SK-N-SH treated with all-trans-retinoic acid at 6 μM for 48 hours (cell line): ENCODE measurements around the gene RNGTT.

Experiments used
- ATAC-seq: fragments of 200-7000 bp; cut with Tn5 transposase; 3 replicates; pipeline ENCODE4 v1.9.1; 2020; ENCODE audit warnings: mild to moderate bottlenecking, moderate library complexity
- ARNTL ChIP-seq: fragments of 450-650 bp; formaldehyde crosslinking; IDR thresholded peaks from 2 replicates; pipeline ENCODE4 v1.5.0; 2020; ENCODE audit warnings: low read depth, mild to moderate bottlenecking, moderate library complexity, borderline replicate concordance
- BACH2 ChIP-seq: fragments of 250-450 bp; sonication (Bioruptor Pico); IDR thresholded peaks from 2 replicates; pipeline ENCODE4 v1.9.0; 2021; ENCODE audit warnings: mild to moderate bottlenecking, borderline replicate concordance
- CREB5 ChIP-seq: fragments of 250-450 bp; sonication (Bioruptor Pico); IDR thresholded peaks from 2 replicates; pipeline ENCODE4 v1.5.1; 2020; ENCODE audit warnings: low read depth, mild to moderate bottlenecking, moderate library complexity
- CSRNP3 ChIP-seq: fragments of 250-450 bp; sonication (Bioruptor Pico); IDR thresholded peaks from 2 replicates; pipeline ENCODE4 v1.5.1; 2021; ENCODE audit warnings: mild to moderate bottlenecking, moderate library complexity
- ESRRG ChIP-seq: fragments of 250-450 bp; sonication (Bioruptor Pico); IDR thresholded peaks from 2 replicates; pipeline ENCODE4 v1.6.1; 2021; ENCODE audit warnings: mild to moderate bottlenecking
- GLIS3 ChIP-seq: fragments of 250-450 bp; sonication (Bioruptor Pico); IDR thresholded peaks from 2 replicates; pipeline ENCODE4 v1.5.0; 2020; ENCODE audit warnings: mild to moderate bottlenecking, moderate library complexity
- ISL1 ChIP-seq: fragments of 250-450 bp; sonication (Bioruptor Pico); IDR thresholded peaks from 2 replicates; pipeline ENCODE4 v2.1.2; 2022; ENCODE audit warnings: mild to moderate bottlenecking, moderate library complexity
- OSR1 ChIP-seq: fragments of 250-450 bp; sonication (Bioruptor Pico); IDR thresholded peaks from 2 replicates; pipeline ENCODE4 v1.8.0; 2022; ENCODE audit warnings: moderate library complexity, mild to moderate bottlenecking, inconsistent platforms
- PATZ1 ChIP-seq: fragments of 250-450 bp; sonication (Bioruptor Pico); IDR thresholded peaks from 2 replicates; pipeline ENCODE4 v1.8.0; 2020; ENCODE audit warnings: mild to moderate bottlenecking, moderate library complexity, borderline replicate concordance
- PPARA ChIP-seq: fragments of 250-450 bp; sonication (Bioruptor Pico); IDR thresholded peaks from 2 replicates; pipeline ENCODE4 v1.5.0; 2020; ENCODE audit warnings: mild to moderate bottlenecking, borderline replicate concordance
- RARB ChIP-seq: fragments of 250-450 bp; sonication (Bioruptor Pico); IDR thresholded peaks from 2 replicates; pipeline ENCODE4 v1.8.0; 2021; ENCODE audit warnings: mild to moderate bottlenecking, moderate library complexity
- SNAI2 ChIP-seq: fragments of 250-450 bp; sonication (Bioruptor Pico); IDR thresholded peaks from 2 replicates; pipeline ENCODE4 v1.5.0; 2020; ENCODE audit warnings: mild to moderate bottlenecking, moderate library complexity
- TCF4 ChIP-seq: fragments of 250-450 bp; sonication (Bioruptor Pico); IDR thresholded peaks from 2 replicates; pipeline ENCODE4 v1.8.0; 2021; ENCODE audit warnings: mild to moderate bottlenecking, moderate library complexity, borderline replicate concordance
- TOX ChIP-seq: fragments of 250-450 bp; sonication (Bioruptor Pico); IDR thresholded peaks from 2 replicates; pipeline ENCODE4 v1.8.0; 2021; ENCODE audit warnings: mild to moderate bottlenecking, moderate library complexity, borderline replicate concordance
- TSHZ2 ChIP-seq: fragments of 250-450 bp; sonication (Bioruptor Pico); IDR thresholded peaks from 2 replicates; pipeline ENCODE4 v1.5.0; 2020; ENCODE audit warnings: mild to moderate bottlenecking, moderate library complexity
- ZC3H10 ChIP-seq: fragments of 250-450 bp; sonication (Bioruptor Pico); IDR thresholded peaks from 2 replicates; pipeline ENCODE4 v1.5.1; 2021; ENCODE audit warnings: mild to moderate bottlenecking, moderate library complexity
- ZFP30 ChIP-seq: fragments of 450-650 bp; formaldehyde crosslinking; IDR thresholded peaks from 2 replicates; pipeline ENCODE4 v1.5.0; 2022; ENCODE audit warnings: mild to moderate bottlenecking, moderate library complexity
- ZNF565 ChIP-seq: fragments of 450-650 bp; formaldehyde crosslinking; conservative IDR thresholded peaks from 2 replicates; pipeline ENCODE4 v1.5.0; 2020; ENCODE audit warnings: low read depth, mild to moderate bottlenecking, moderate library complexity
- ZNF70 ChIP-seq: fragments of 450-650 bp; formaldehyde crosslinking; IDR thresholded peaks from 2 replicates; pipeline ENCODE4 v1.5.0; 2020; ENCODE audit warnings: mild to moderate bottlenecking, moderate library complexity
- TF ChIP-seq, protein P1 (sequence below): fragments of 250-450 bp; sonication (Bioruptor Pico); IDR thresholded peaks from 2 replicates; pipeline ENCODE4 v1.8.0; 2021; ENCODE audit warnings: low read depth, mild to moderate bottlenecking, moderate library complexity, borderline replicate concordance

The RNGTT gene

GRCh38 chr6:88867841-88868731, 95.3 kb downstream of the RNGTT start:
- ATAC-seq = peak; percentile 39; the same call in 1 of the 3 replicates
- TF ChIP-seq ESRRG (no peak), OSR1 (CRISPR knock-in tag) (no peak), PPARA (no peak), TSHZ2 (no peak), CREB5 (CRISPR knock-in tag) (no peak), BACH2 (CRISPR knock-in tag) (no peak), ZNF565 (CRISPR knock-in tag) (no peak), ZNF70 (no peak)

DNA sequence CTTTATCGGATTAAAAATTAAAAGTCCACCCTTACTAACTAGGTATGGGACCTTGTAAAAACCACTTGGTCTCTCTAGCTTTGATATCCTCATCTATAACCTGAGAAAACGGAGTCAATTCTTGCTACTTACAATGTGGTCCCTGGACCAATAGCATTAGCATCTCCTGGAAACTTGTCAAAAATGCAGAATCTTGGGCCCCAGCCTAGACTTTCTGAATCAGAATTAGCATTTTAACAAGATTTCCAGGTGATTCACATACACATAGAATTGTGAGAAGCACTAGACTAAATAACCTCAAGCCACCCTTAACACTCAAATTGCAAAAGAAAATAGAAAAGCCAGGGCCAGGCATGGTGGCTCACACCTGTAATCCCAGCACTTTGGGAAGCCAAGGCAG, 96.6 kb downstream of the RNGTT start:
- no peak for TF ChIP-seq ZC3H10 (CRISPR knock-in tag)
- TF ChIP-seq ISL1 (CRISPR knock-in tag) = no peak
- TF ChIP-seq ARNTL = no peak
- TF ChIP-seq SNAI2 (CRISPR knock-in tag) = no peak
- TF ChIP-seq TOX (CRISPR knock-in tag) = no peak
- no peak for TF ChIP-seq RARB (CRISPR knock-in tag)
- TF ChIP-seq CSRNP3 = no peak
- no peak for TF ChIP-seq TCF4 (CRISPR knock-in tag)
- no peak for TF ChIP-seq ZNF565 (CRISPR knock-in tag)
- TF ChIP-seq PATZ1 = no peak
- TF ChIP-seq ZNF70 = no peak
- TF ChIP-seq ESRRG = no peak
- ATAC-seq = no peak

DNA sequence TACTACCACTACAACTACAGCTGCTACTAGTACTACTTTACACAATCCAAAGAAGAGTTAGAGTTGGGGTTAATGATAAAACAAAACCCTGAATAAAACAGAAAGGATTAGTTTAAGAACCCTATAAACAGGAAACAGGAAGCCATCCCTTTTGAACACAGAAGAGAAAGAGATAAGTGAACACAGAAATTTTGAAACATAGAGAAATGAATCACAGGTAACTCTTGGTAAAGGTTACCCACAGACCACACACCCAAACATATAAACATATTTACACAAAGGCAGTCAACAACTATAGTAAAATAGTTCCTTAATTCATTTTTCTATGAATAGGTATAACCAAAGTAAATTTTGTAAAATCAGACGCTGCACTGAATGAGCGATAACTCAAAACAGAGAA, 98.1 kb downstream of the RNGTT start:
- no peak for ATAC-seq
- TF ChIP-seq ISL1 (CRISPR knock-in tag) (no peak), CREB5 (CRISPR knock-in tag) (no peak), SNAI2 (CRISPR knock-in tag) (no peak), OSR1 (CRISPR knock-in tag) (no peak), ZFP30 (CRISPR knock-in tag) (no peak), BACH2 (CRISPR knock-in tag) (no peak), ESRRG (no peak), ZC3H10 (CRISPR knock-in tag) (no peak), TSHZ2 (no peak), ZNF565 (CRISPR knock-in tag) (no peak), TOX (CRISPR knock-in tag) (no peak), ZNF70 (no peak), TCF4 (CRISPR knock-in tag) (no peak), PPARA (no peak), GLIS3 (CRISPR knock-in tag) (no peak), CSRNP3 (no peak)
- TF ChIP-seq, protein P1, sequence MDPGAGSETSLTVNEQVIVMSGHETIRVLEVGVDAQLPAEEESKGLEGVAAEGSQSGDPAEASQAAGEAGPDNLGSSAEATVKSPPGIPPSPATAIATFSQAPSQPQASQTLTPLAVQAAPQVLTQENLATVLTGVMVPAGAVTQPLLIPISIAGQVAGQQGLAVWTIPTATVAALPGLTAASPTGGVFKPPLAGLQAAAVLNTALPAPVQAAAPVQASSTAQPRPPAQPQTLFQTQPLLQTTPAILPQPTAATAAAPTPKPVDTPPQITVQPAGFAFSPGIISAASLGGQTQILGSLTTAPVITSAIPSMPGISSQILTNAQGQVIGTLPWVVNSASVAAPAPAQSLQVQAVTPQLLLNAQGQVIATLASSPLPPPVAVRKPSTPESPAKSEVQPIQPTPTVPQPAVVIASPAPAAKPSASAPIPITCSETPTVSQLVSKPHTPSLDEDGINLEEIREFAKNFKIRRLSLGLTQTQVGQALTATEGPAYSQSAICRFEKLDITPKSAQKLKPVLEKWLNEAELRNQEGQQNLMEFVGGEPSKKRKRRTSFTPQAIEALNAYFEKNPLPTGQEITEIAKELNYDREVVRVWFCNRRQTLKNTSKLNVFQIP (CRISPR knock-in tag) = no peak
